Mesenchymal stem cell (in vitro differentiated cells and primary cell): ENCODE data around the gene MRPL1.
"Not testable (repeated sequence)": the region's sequence is repeated elsewhere in the genome, so short reads cannot be mapped to it uniquely, and the experiment has no call there.

Source experiments
- DNase-seq: peaks from one replicate; pipeline ENCODE4 v3.0.0-alpha.2; 2013
- H2AFZ ChIP-seq: one replicate; pipeline ENCODE4 v1.6.1; 2013; ENCODE audit warnings: low read depth, mild to moderate bottlenecking, control low read depth, inconsistent platforms, low read length, moderate library complexity
- H2AK5ac ChIP-seq: 2 replicates; pipeline ENCODE4 v1.6.1; 2013; ENCODE audit warnings: low read length, moderate library complexity, mild to moderate bottlenecking, inconsistent platforms; ENCODE audit not compliant: severe bottlenecking
- H2BK120ac ChIP-seq: one replicate; pipeline ENCODE4 v1.6.1; 2013; ENCODE audit warnings: low read depth, mild to moderate bottlenecking, inconsistent platforms, low read length, moderate library complexity
- H2BK12ac ChIP-seq, 2 experiments: one replicate each; pipeline ENCODE4 v1.6.1; 2013; ENCODE audit warnings: inconsistent platforms in 2 of 2, low read length in 2 of 2, mild to moderate bottlenecking in 2 of 2, moderate library complexity in 2 of 2, control low read depth in 1 of 2
- H2BK15ac ChIP-seq: one replicate; pipeline ENCODE4 v1.6.1; 2013; ENCODE audit warnings: mild to moderate bottlenecking, low read depth, inconsistent platforms; ENCODE audit not compliant: poor library complexity, severe bottlenecking
- H2BK5ac ChIP-seq: 2 replicates; pipeline ENCODE4 v1.6.1; 2013; ENCODE audit warnings: low read depth, mild to moderate bottlenecking, low read length, control low read depth, inconsistent platforms; ENCODE audit not compliant: poor library complexity, severe bottlenecking
- H3K14ac ChIP-seq, 2 experiments: one replicate each; pipeline ENCODE4 v1.6.1; 2013; ENCODE audit warnings: inconsistent platforms in 2 of 2, low read length in 2 of 2, control low read depth in 1 of 2, mild to moderate bottlenecking in 1 of 2, moderate library complexity in 1 of 2
- H3K18ac ChIP-seq, 2 experiments: one replicate each; pipeline ENCODE4 v1.6.1; 2013; ENCODE audit warnings: inconsistent platforms in 2 of 2, low read length in 2 of 2, control low read depth in 1 of 2, low read depth in 1 of 2, mild to moderate bottlenecking in 1 of 2
- H3K23ac ChIP-seq, 2 experiments: one replicate each; pipeline ENCODE4 v1.6.1; 2013; ENCODE audit warnings: inconsistent platforms in 2 of 2, low read length in 2 of 2, mild to moderate bottlenecking in 2 of 2, moderate library complexity in 2 of 2, control low read depth in 1 of 2
- H3K27ac ChIP-seq: 2 replicates; pipeline ENCODE4 v1.5.1; 2013; ENCODE audit warnings: mild to moderate bottlenecking, moderate library complexity, low read length, control low read depth, inconsistent platforms; ENCODE audit not compliant: poor library complexity, severe bottlenecking
- H3K27me3 ChIP-seq, 2 experiments: 2 replicates each; pipeline versions ENCODE4 v1.6.1 to v1.7.0; 2013; ENCODE audit warnings: low read length in 2 of 2, mild to moderate bottlenecking in 2 of 2, moderate library complexity in 2 of 2, control low read depth in 1 of 2, inconsistent platforms in 1 of 2; ENCODE audit not compliant: control insufficient read depth in 1 of 2, insufficient read depth in 1 of 2
- H3K36me3 ChIP-seq, 2 experiments: 2 replicates each; pipeline versions ENCODE4 v1.6.1 to v1.7.0; 2013; ENCODE audit warnings: low read length in 2 of 2, control low read depth in 1 of 2, inconsistent platforms in 1 of 2, low read depth in 1 of 2, mild to moderate bottlenecking in 1 of 2; ENCODE audit not compliant: insufficient read depth in 2 of 2, control insufficient read depth in 1 of 2
- H3K4ac ChIP-seq, 2 experiments: one replicate each; pipeline ENCODE4 v1.6.1; 2013; ENCODE audit warnings: inconsistent platforms in 2 of 2, low read length in 2 of 2, mild to moderate bottlenecking in 2 of 2, moderate library complexity in 2 of 2, control low read depth in 1 of 2, low read depth in 1 of 2
- H3K4me1 ChIP-seq: 2 replicates; pipeline ENCODE4 v1.6.1; 2013; ENCODE audit warnings: low read depth, low read length, control low read depth; ENCODE audit not compliant: control insufficient read depth, insufficient read depth
- H3K4me2 ChIP-seq: 2 replicates; pipeline ENCODE4 v1.6.1; 2013; ENCODE audit warnings: low read length, mild to moderate bottlenecking, inconsistent platforms; ENCODE audit not compliant: poor library complexity, severe bottlenecking
- H3K4me3 ChIP-seq, 2 experiments: 2 replicates each; pipeline versions ENCODE4 v1.5.1 to v1.7.0; 2013; ENCODE audit warnings: low read length in 2 of 2, mild to moderate bottlenecking in 2 of 2, control low read depth in 1 of 2, low read depth in 1 of 2; ENCODE audit not compliant: insufficient read depth in 1 of 2
- H3K79me1 ChIP-seq: replicated peaks from 2 replicates; pipeline ENCODE4 v1.6.1; 2013; ENCODE audit warnings: mild to moderate bottlenecking, control low read depth, low read length, inconsistent platforms; ENCODE audit not compliant: poor library complexity, severe bottlenecking
- H3K9ac ChIP-seq: 2 replicates; pipeline ENCODE4 v1.7.0; 2013; ENCODE audit warnings: mild to moderate bottlenecking, low read length, moderate library complexity
- H3K9me3 ChIP-seq: 2 replicates; pipeline ENCODE4 v1.7.0; 2013; ENCODE audit warnings: mild to moderate bottlenecking, low read length; ENCODE audit not compliant: control insufficient read depth
- H4K8ac ChIP-seq: one replicate; pipeline ENCODE4 v1.6.1; 2013; ENCODE audit warnings: inconsistent platforms, mild to moderate bottlenecking, low read length, moderate library complexity
- H4K91ac ChIP-seq: one replicate; pipeline ENCODE4 v1.6.1; 2013; ENCODE audit warnings: mild to moderate bottlenecking, low read length, inconsistent platforms
- WGBS: methylation state at CpG from one replicate; pipeline ENCODE4 v1.1.7; 2013; ENCODE audit warnings: mixed read lengths; 5-methylcytosine and 5-hydroxymethylcytosine counted together

MRPL1 gene

DNA sequence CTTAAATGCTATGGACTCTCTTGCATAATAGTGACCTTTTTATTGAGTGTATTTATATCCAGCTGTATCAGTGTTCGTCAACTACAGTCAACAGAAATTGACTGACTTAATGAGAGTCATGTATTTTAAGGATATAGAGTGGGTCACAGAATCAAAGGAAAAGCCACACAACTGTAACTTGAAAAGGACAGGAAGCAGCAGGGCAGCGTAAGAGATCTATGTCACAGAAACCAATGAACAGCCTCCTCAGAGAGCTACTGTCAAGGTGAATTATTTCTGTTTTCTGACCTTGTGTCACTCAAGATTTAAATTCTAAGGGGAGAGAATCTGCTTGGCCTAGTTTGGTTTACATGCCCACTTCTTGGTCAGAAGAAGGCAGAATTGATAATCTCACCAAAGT lies 100.4 kb downstream of the MRPL1 start:
- Histone ChIP-seq H3K18ac (no peak overlapping the region), H2AK5ac (no peak overlapping the region), H3K27me3 (no peaks in the 10 kb centered on the region), H3K23ac (no peak overlapping the region), H2AFZ (no peak overlapping the region), H3K36me3 (no peaks in the 10 kb centered on the region), H3K4me1 (peaks cover 1% of the 10 kb centered on the region), H3K27ac (no peak overlapping the region), H3K4me3 (no peak overlapping the region), H2BK120ac (no peak overlapping the region), H2BK15ac (no peak overlapping the region), H3K79me1 (no peaks in the 10 kb centered on the region), H3K9me3 (peaks cover 1% of the 10 kb centered on the region), H3K4me2 (no peak overlapping the region), H3K9ac (no peak overlapping the region), H4K8ac (no peak overlapping the region), H2BK12ac (no peak overlapping the region), H3K14ac (no peak overlapping the region), H4K91ac (no peak overlapping the region), H2BK5ac (no peak overlapping the region), H3K4ac (no peak overlapping the region)
- 75% methylated on average over 2 of the region's 2 CpGs for WGBS
- DNase-seq: no peak

DNA sequence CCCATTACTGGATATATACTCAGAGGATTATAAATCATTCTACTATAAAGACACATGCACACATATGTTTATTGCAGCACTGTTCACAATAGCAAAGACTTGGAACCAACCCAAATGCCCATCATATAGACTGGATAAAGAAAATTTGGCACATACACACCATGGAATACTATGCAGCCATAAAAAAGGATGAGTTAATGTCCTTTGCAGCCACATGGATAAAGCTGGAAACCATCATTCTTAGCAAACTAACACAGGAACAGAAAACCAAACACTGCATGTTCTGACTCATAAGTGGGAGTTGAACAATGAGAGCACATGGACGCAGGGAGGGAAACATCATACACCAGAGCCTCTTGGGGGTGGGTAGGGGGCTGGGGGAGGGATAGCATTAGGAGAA lies 111.0 kb downstream of the MRPL1 start:
- not testable (repeated sequence) for H3K4ac ChIP-seq, H3K4me3 ChIP-seq, H4K91ac ChIP-seq, H2AFZ ChIP-seq, H2BK15ac ChIP-seq, H3K4me2 ChIP-seq, H2AK5ac ChIP-seq, H2BK120ac ChIP-seq, H3K4me1 ChIP-seq, H3K36me3 ChIP-seq, H3K27me3 ChIP-seq, H3K27ac ChIP-seq, H3K14ac ChIP-seq, H3K18ac ChIP-seq, H4K8ac ChIP-seq, H2BK12ac ChIP-seq, H3K23ac ChIP-seq, H2BK5ac ChIP-seq, H3K9me3 ChIP-seq, H3K9ac ChIP-seq, DNase-seq, H3K79me1 ChIP-seq
- WGBS: 100% methylated on average over 1 of the region's 1 CpG

DNA sequence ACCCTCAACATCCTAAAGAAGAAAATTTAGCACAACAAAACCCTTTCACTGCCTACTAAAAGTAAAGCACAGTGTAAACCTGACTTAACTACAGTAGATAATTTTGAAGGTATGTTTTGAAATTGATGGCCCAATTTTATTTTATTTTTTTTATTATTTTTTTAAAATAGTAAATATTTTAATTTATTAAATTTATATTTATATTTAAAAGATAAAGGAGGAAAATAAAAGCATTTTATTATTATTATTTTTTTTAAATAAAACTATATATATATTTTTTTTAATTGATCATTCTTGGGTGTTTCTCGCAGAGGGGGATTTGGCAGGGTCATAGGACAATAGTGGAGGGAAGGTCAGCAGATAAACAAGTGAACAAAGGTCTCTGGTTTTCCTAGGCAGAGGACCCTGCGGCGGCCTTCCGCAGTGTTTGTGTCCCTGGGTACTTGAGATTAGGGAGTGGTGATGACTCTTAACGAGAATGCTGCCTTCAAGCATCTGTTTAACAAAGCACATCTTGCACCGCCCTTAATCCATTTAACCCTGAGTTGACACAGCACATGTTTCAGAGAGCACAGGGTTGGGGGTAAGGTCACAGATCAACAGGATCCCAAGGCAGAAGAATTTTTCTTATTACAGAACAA lies 120.4 kb downstream of the MRPL1 start:
- H2BK12ac ChIP-seq, H3K18ac ChIP-seq, H3K9me3 ChIP-seq, H2BK15ac ChIP-seq, H3K9ac ChIP-seq, H3K79me1 ChIP-seq, H3K27ac ChIP-seq, H3K27me3 ChIP-seq, H3K4me1 ChIP-seq, H4K91ac ChIP-seq, H2AFZ ChIP-seq, H2AK5ac ChIP-seq, H2BK120ac ChIP-seq, H4K8ac ChIP-seq, H3K4ac ChIP-seq, H2BK5ac ChIP-seq, H3K36me3 ChIP-seq, H3K14ac ChIP-seq, H3K23ac ChIP-seq, H3K4me3 ChIP-seq, H3K4me2 ChIP-seq, DNase-seq: not testable (repeated sequence)
- WGBS: 60% methylated on average over 1 of the region's 6 CpGs

DNA sequence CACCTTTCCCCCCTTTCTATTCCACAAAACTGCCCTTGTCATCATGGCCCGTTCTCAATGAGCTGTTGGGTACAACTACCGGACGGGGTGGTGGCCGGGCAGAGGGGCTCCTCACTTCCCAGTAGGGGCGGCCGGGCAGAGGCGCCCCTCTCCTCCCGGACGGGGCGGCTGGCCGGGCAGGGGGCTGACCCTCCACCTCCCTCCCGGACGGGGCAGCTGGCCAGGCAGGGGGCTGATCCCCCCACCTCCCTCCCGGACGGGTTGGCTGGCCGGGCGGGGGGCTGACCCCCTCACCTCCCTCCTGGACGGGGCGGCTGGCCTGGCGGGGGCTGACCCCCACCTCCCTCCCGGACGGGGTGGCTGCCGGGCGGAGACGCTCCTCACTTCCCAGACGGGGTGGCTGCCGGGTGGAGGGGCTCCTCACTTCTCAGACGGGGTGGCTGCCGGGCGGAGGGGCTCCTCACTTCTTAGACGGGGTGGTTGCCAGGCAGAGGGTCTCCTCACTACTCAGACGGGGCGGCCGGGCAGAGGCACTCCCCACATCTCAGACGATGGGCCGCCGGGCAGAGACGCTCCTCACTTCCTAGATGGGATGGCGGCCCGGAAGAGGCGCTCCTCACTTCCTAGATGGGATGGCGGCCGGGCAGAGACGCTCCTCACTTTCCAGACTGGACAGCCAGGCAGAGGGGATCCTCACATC lies 121.1 kb downstream of the MRPL1 start:
- H3K9me3 ChIP-seq, H2BK5ac ChIP-seq, H3K36me3 ChIP-seq, H4K8ac ChIP-seq, H3K4me1 ChIP-seq, H4K91ac ChIP-seq, H3K4ac ChIP-seq, H2AK5ac ChIP-seq, H2BK12ac ChIP-seq, H3K23ac ChIP-seq, H2BK15ac ChIP-seq, H3K79me1 ChIP-seq, H3K18ac ChIP-seq, DNase-seq, H3K27me3 ChIP-seq, H3K4me3 ChIP-seq, H2AFZ ChIP-seq, H3K9ac ChIP-seq, H3K27ac ChIP-seq, H2BK120ac ChIP-seq, H3K4me2 ChIP-seq, H3K14ac ChIP-seq: not testable (repeated sequence)
- 95% methylated on average over 29 of the region's 44 CpGs for WGBS
